ENCODE results near the gene HIGD1B. TPM values are rescaled to one million over a fixed set of nuclear protein-coding genes. Genes with fewer than 3 reads are reported as not detected.

HIGD1B gene
- total RNA-seq, 1 experiment from 2014 or later = not detected

DNA sequence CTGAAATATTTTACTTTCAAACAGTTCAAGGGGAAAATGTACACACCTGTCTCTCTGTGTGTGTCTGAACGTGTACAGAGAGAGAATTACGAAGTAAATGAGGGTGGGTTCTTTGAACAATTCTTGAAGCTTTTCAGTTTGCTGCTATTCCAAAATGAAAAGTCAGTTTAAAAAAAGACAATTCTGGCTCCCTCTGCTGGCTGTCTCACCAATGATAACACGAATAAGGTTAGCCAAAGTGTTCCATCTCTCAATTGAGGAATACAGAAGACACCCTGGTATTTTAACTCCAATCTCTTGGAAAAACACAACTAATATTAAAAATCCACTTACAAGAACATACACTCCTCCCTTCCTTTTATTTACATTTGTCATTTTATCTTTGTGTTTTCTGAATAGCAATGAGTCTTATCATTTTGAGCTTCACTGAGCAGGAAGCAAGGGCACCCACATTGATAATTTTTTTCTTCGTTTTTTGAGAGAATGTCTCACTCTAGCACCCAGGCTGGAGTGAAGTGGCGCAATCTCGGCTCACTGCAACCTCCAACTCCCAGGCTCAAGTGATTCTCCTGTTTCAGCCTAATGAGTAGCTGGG lies 31.0 kb downstream of the HIGD1B start:
- no peaks in the 10 kb centered on the region for H3K27me3 ChIP-seq (ENCODE audit: control insufficient read depth, insufficient read depth, low read length)
- no peak overlapping the region for H3K4me3 ChIP-seq (ENCODE audit: low read depth in 2 of 2, low read length in 2 of 2)
- BruUV-seq (replicated peaks) = no TSS peak
- intact Hi-C loops (cut with micrococcal nuclease; ENCODE audit: unreplicated experiment) (no loop called here), in situ Hi-C loops (cut with HindIII; ENCODE audit: low pct_unique_long_range_greater_than_20kb, low sequenced_read_pairs) (no loop called here)
- ChIA-PET CTCF (no interaction called here), POLR2A (no interaction called here)
- ATAC-seq = no peak
- TF ChIP-seq CTCF (IDR thresholded peaks at IDR 0.05) (peak; percentile 64; the same call in 1 of the 2 replicates), SIN3A (IDR thresholded peaks at IDR 0.05; ENCODE audit: borderline replicate concordance, insufficient read depth, low read depth, low read length) (no peak)
- H3K4me1 ChIP-seq (ENCODE audit: control insufficient read depth, insufficient read depth, low read length) = no peaks in the 10 kb centered on the region
- no peak overlapping the region for H3K27ac ChIP-seq (ENCODE audit: low read length)
- H3K9me3 ChIP-seq (ENCODE audit: control insufficient read depth, insufficient read depth, low read depth, low read length) = no peaks in the 10 kb centered on the region
- peaks cover 28% of the 10 kb centered on the region for H3K36me3 ChIP-seq (ENCODE audit: control insufficient read depth, insufficient read depth, low read length)
- DNase-seq (ENCODE audit: low read depth, low spot score) = no peak

DNA sequence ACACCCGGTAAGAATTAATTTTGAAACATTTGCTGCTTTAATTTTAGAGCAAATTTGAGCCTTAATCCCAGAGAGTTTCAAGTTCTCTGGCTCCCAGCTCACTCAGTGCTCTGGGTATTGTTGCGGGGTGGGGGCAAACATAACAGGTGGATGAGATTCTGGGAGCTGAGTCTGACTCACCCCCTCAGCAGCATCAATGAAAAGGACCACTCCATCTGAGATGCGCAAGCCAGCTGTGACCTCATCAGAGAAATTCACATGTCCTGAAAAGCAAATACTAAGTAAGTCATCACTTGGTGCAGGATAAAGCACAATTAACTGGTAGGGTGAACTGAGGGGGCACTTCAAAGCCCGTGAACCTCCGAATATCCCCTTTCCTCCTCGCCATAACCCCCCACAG lies 31.7 kb downstream of the HIGD1B start:
- ATAC-seq = no peak
- in situ Hi-C loops (cut with HindIII; ENCODE audit: low pct_unique_long_range_greater_than_20kb, low sequenced_read_pairs) = no loop called here
- POLR2A ChIA-PET = no interaction called here

GRCh38 chr17:44880062-44880461 lies 32.4 kb downstream of the HIGD1B start:
- DNase-seq (ENCODE audit: low read depth, low spot score) = no peak
- Histone ChIP-seq H3K9me3 (ENCODE audit: control insufficient read depth, insufficient read depth, low read depth, low read length) (no peaks in the 10 kb centered on the region), H3K4me3 (ENCODE audit: low read depth in 2 of 2, low read length in 2 of 2) (no peak overlapping the region), H3K4me1 (ENCODE audit: control insufficient read depth, insufficient read depth, low read length) (no peaks in the 10 kb centered on the region), H3K27ac (ENCODE audit: low read length) (no peak overlapping the region), H3K36me3 (ENCODE audit: control insufficient read depth, insufficient read depth, low read length) (peaks cover 22% of the 10 kb centered on the region; the same call in 1 of the 2 replicates), H3K27me3 (ENCODE audit: control insufficient read depth, insufficient read depth, low read length) (no peaks in the 10 kb centered on the region)
- BruUV-seq (replicated peaks) = no TSS peak
- ChIA-PET POLR2A (no interaction called here), CTCF (no interaction called here)
- ATAC-seq = no peak
- TF ChIP-seq SIN3A (IDR thresholded peaks at IDR 0.05; ENCODE audit: borderline replicate concordance, insufficient read depth, low read depth, low read length) = no peak
- no peak for TF ChIP-seq CTCF (IDR thresholded peaks at IDR 0.05)
- TF ChIP-seq, protein P1, sequence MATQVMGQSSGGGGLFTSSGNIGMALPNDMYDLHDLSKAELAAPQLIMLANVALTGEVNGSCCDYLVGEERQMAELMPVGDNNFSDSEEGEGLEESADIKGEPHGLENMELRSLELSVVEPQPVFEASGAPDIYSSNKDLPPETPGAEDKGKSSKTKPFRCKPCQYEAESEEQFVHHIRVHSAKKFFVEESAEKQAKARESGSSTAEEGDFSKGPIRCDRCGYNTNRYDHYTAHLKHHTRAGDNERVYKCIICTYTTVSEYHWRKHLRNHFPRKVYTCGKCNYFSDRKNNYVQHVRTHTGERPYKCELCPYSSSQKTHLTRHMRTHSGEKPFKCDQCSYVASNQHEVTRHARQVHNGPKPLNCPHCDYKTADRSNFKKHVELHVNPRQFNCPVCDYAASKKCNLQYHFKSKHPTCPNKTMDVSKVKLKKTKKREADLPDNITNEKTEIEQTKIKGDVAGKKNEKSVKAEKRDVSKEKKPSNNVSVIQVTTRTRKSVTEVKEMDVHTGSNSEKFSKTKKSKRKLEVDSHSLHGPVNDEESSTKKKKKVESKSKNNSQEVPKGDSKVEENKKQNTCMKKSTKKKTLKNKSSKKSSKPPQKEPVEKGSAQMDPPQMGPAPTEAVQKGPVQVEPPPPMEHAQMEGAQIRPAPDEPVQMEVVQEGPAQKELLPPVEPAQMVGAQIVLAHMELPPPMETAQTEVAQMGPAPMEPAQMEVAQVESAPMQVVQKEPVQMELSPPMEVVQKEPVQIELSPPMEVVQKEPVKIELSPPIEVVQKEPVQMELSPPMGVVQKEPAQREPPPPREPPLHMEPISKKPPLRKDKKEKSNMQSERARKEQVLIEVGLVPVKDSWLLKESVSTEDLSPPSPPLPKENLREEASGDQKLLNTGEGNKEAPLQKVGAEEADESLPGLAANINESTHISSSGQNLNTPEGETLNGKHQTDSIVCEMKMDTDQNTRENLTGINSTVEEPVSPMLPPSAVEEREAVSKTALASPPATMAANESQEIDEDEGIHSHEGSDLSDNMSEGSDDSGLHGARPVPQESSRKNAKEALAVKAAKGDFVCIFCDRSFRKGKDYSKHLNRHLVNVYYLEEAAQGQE (IDR thresholded peaks at IDR 0.05; ENCODE audit: insufficient read depth in 1 of 2, low read depth in 2 of 2, low read length in 1 of 2) = no peak
- TF ChIP-seq POLR2AphosphoS5 (IDR thresholded peaks at IDR 0.05; ENCODE audit: low read depth, low read length) = no peak
- no peak for TF ChIP-seq TCF7L2 (IDR thresholded peaks at IDR 0.05; ENCODE audit: low read depth, low read length)
- intact Hi-C loops (cut with micrococcal nuclease; ENCODE audit: unreplicated experiment) (no loop called here), in situ Hi-C loops (cut with HindIII; ENCODE audit: low pct_unique_long_range_greater_than_20kb, low sequenced_read_pairs) (no loop called here)

More for the DNA sequence above, 31.7 kb downstream of the HIGD1B start:
- Histone ChIP-seq H3K4me3 (ENCODE audit: low read depth in 2 of 2, low read length in 2 of 2) (no peak overlapping the region), H3K9me3 (ENCODE audit: control insufficient read depth, insufficient read depth, low read depth, low read length) (no peaks in the 10 kb centered on the region), H3K27ac (ENCODE audit: low read length) (no peak overlapping the region), H3K36me3 (ENCODE audit: control insufficient read depth, insufficient read depth, low read length) (peaks cover 25% of the 10 kb centered on the region), H3K27me3 (ENCODE audit: control insufficient read depth, insufficient read depth, low read length) (no peaks in the 10 kb centered on the region), H3K4me1 (ENCODE audit: control insufficient read depth, insufficient read depth, low read length) (no peaks in the 10 kb centered on the region)
- BruUV-seq (replicated peaks) = no TSS peak
- TF ChIP-seq CTCF (IDR thresholded peaks at IDR 0.05) = no peak
- TF ChIP-seq SIN3A (IDR thresholded peaks at IDR 0.05; ENCODE audit: borderline replicate concordance, insufficient read depth, low read depth, low read length) = no peak
- DNase-seq (ENCODE audit: low read depth, low spot score) = no peak
- CTCF ChIA-PET = no interaction called here
- intact Hi-C loops (cut with micrococcal nuclease; ENCODE audit: unreplicated experiment) = no loop called here

All from Panc1 (cell line).